Right atrium auricular region (tissue), 2 donors: ENCODE data around the gene EPB41L4B. TPM values are rescaled to one million over a fixed set of nuclear protein-coding genes. Genes with fewer than 3 reads are reported as not detected.

Experiments used
- DNase-seq: peaks from one replicate; pipeline ENCODE4 v3.0.0-alpha.2; 2019; ENCODE audit warnings: low spot score
- H3K27ac ChIP-seq, 2 donors: fragments of 200-600 bp; sonication (generic); 1 replicate in 1 of 2; 2 replicates in 1 of 2; pipeline ENCODE4 v1.5.1; 2016 to 2019
- H3K27me3 ChIP-seq, 2 donors: fragments of 200-600 bp; sonication (generic); one replicate each; pipeline versions ENCODE4 v1.5.1 to v1.6.0; 2017 to 2019
- H3K36me3 ChIP-seq: fragments of 200-600 bp; sonication (generic); one replicate; pipeline ENCODE4 v1.5.1; 2016
- H3K4me1 ChIP-seq, 2 donors: fragments of 200-600 bp; sonication (generic); one replicate each; pipeline versions ENCODE4 v1.5.1 to v1.6.0; 2017 to 2019
- H3K4me3 ChIP-seq, 2 donors: fragments of 200-600 bp; sonication (generic); 1 replicate in 1 of 2; 2 replicates in 1 of 2; pipeline ENCODE4 v1.5.1; 2017 to 2019; ENCODE audit warnings: mild to moderate bottlenecking in 1 of 2, moderate library complexity in 1 of 2
- H3K9me3 ChIP-seq, 2 donors: fragments of 200-600 bp; sonication (generic); one replicate each; pipeline ENCODE4 v1.5.1; 2019
- CTCF ChIP-seq, 2 donors: fragments of 200-600 bp; sonication (generic); IDR thresholded peaks; one replicate each; pipeline ENCODE4 v1.5.1; 2019; ENCODE audit warnings: antibody characterized with exemption in 2 of 2
- total RNA-seq, 2 donors: library from RNA; depleted of rRNA; stranded (reverse); fragments of >200 nt; gene quantifications; one replicate each; pipeline ENCODE4 v1.1.0, GENCODE V29; 2016

Gene EPB41L4B
- total RNA-seq, 2 donors from 2014 or later = 15.3 to 30.4 TPM

GRCh38 chr9:109351032-109351431 is 30.2 kb upstream of the EPB41L4B start:
- Histone ChIP-seq H3K36me3 (no peaks in the 10 kb centered on the region), H3K27ac (no peak overlapping the region), H3K9me3 (no peaks in the 10 kb centered on the region), H3K4me1 (no peaks in the 10 kb centered on the region), H3K4me3 (no peak overlapping the region), H3K27me3 (no peaks in the 10 kb centered on the region)
- TF ChIP-seq CTCF (IDR thresholded peaks at IDR 0.05) = no peak
- DNase-seq = no peak

- H3K9me3 ChIP-seq = no peaks in the 10 kb centered on the region
- DNase-seq = no peak
- TF ChIP-seq CTCF (IDR thresholded peaks at IDR 0.05) = no peak
- H3K27me3 ChIP-seq = no peaks in the 10 kb centered on the region
- H3K36me3 ChIP-seq = no peaks in the 10 kb centered on the region
- H3K27ac ChIP-seq = no peak overlapping the region
- no peaks in the 10 kb centered on the region for H3K4me1 ChIP-seq
- no peak overlapping the region for H3K4me3 ChIP-seq
Observed at GRCh38 chr9:109349421-109349846, 28.6 kb upstream of the EPB41L4B start.

DNA sequence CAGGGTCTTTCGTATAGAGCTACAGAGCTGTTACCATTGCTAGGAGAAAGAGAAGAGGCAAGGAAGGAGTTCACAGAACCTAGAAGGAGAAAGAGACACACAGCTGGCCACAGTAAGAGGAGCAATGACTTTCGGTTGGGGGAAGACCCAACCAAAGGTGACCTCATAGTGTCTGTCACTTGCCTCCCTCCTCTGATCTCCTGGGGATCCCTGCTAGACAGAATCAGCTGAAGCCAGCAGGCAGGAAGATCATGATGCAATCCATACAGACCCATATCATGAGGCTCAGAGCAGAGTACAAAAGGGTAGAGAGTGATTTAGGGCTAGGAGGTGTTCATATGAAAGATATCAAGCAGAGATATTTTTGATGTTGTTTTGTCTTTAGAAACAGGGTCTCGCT is 26.0 kb upstream of the EPB41L4B start:
- no peak overlapping the region for H3K27ac ChIP-seq
- H3K27me3 ChIP-seq = no peaks in the 10 kb centered on the region
- no peak overlapping the region for H3K4me3 ChIP-seq
- no peak for DNase-seq
- H3K4me1 ChIP-seq = no peaks in the 10 kb centered on the region
- TF ChIP-seq CTCF (IDR thresholded peaks at IDR 0.05) = no peak
- no peaks in the 10 kb centered on the region for H3K9me3 ChIP-seq
- no peaks in the 10 kb centered on the region for H3K36me3 ChIP-seq

DNA sequence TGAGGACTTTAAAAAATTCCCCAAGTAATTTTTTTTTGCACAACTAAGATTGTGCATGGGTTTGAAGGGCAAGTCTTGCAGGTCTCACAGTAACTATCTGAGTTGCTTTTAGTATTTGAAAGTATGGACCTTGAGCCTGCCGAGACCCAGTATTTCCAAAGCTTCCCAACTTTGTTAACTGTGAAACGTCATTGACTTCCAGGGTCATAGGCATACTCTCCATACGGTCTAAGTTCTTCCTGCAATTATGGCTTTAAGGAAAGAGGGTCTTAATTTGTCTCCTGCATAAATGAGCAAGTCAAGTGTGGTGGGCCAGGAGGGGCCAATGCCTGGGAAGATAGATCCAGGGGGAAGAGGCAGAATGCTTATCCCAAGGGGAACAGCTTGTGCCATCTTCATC is 24.0 kb upstream of the EPB41L4B start:
- Histone ChIP-seq H3K4me3 (no peak overlapping the region), H3K36me3 (no peaks in the 10 kb centered on the region), H3K4me1 (no peaks in the 10 kb centered on the region), H3K27me3 (no peaks in the 10 kb centered on the region), H3K9me3 (no peaks in the 10 kb centered on the region), H3K27ac (no peak overlapping the region)
- DNase-seq = no peak
- no peak for TF ChIP-seq CTCF (IDR thresholded peaks at IDR 0.05)

DNA sequence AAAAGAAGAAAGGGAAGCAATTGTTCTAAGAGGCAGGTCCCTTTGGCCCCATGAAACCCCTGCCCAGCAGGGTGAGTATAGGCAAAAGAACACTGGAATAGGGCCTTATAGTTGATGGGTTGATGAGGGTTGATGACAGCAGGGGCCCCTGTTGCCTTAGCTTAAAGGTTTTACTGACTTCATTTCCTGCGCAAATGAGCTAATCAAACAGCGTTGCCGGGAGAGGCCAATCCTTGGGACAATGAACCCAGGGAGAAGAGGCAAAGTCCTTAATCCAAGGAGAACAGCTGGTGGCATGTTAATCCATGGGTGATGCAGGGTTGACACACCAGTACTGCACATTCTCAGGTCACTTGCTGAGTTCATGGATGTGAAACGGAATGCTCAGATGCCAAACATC is 22.0 kb upstream of the EPB41L4B start:
- DNase-seq = no peak
- no peaks in the 10 kb centered on the region for H3K36me3 ChIP-seq

More for the DNA sequence above, 22.0 kb upstream of the EPB41L4B start:
- Histone ChIP-seq H3K9me3 (no peaks in the 10 kb centered on the region), H3K27ac (no peak overlapping the region), H3K27me3 (no peaks in the 10 kb centered on the region), H3K4me3 (no peak overlapping the region), H3K4me1 (no peaks in the 10 kb centered on the region)
- TF ChIP-seq CTCF (IDR thresholded peaks at IDR 0.05) = no peak
